ENCODE measurements around the gene PARP2. TPM values are rescaled to one million over a fixed set of nuclear protein-coding genes. Genes with fewer than 3 reads are reported as not detected.

Gene PARP2
- total RNA-seq, 4 donors from 2014 or later: 8.2 to 18.1 (median 9.9) TPM

- 18 to 40% methylated on average over 6 to 8 of the region's 8 CpGs for WGBS, 2 donors (ENCODE audit: low coverage in 1 of 2)
- H3K36me3 ChIP-seq: peaks cover 7 to 64% of the 10 kb centered on the region in 2 donors
- no peaks in the 10 kb centered on the region for H3K27me3 ChIP-seq
- no peak overlapping the region for H3K4me3 ChIP-seq
- H3K27ac ChIP-seq: peak overlapping the region; percentile 39 to 71 (median 48)
- TF ChIP-seq CTCF (IDR thresholded peaks at IDR 0.05): peak; percentile 66 to 76 (median 72)
- TF ChIP-seq POLR2A (IDR thresholded peaks at IDR 0.05): no peak
- no peak for TF ChIP-seq EP300 (IDR thresholded peaks at IDR 0.05)
- H3K4me1 ChIP-seq: peaks cover 7 to 54% (median 14%) of the 10 kb centered on the region in 3 donors
- ATAC-seq: peak; percentile 51
- no peaks in the 10 kb centered on the region for H3K9me3 ChIP-seq
Measured at GRCh38 chr14:20327005-20327869, 16.2 kb upstream of the PARP2 start.

- H3K27ac ChIP-seq: peak overlapping the region in 1 of 4 donors; percentile 10
- peaks cover 7 to 50% of the 10 kb centered on the region in 2 donors for H3K36me3 ChIP-seq
- no peak for TF ChIP-seq POLR2A (IDR thresholded peaks at IDR 0.05)
- TF ChIP-seq POLR2AphosphoS5 (IDR thresholded peaks at IDR 0.05): no peak
- TF ChIP-seq EP300 (IDR thresholded peaks at IDR 0.05): no peak
- TF ChIP-seq CTCF (IDR thresholded peaks at IDR 0.05): no peak
- H3K4me1 ChIP-seq: peaks cover 7 to 60% (median 16%) of the 10 kb centered on the region in 3 donors
- WGBS, 2 donors (ENCODE audit: low coverage in 1 of 2): 30 to 71% methylated on average over 2 of the region's 2 CpGs
- H3K27me3 ChIP-seq: no peaks in the 10 kb centered on the region
- no peak for ATAC-seq
- H3K9me3 ChIP-seq: no peaks in the 10 kb centered on the region
- no peak overlapping the region for H3K4me3 ChIP-seq
Measured at GRCh38 chr14:20328705-20329104, 14.7 kb upstream of the PARP2 start.

DNA sequence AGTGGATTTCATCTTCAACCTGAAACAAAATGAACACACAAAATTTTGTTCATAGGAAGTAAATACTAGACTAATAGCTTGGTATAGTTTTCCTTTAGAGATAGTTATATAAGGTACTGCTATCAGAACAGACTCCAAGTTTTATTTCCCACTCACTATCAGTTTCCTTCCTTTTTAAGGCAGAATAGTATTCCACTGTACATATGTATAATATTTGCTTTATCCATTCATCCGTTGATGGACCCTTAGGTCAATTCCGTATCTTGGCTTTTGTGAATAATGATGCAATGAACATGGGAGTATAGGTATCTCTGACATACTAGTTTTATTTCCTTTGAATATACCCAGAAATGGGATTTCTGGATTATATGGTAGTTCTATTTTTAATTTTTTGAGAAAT is 14.1 kb upstream of the PARP2 start:
- Histone ChIP-seq H3K9me3 (no peaks in the 10 kb centered on the region), H3K27me3 (no peaks in the 10 kb centered on the region), H3K27ac (peak overlapping the region in 1 of 4 donors; percentile 10), H3K4me3 (no peak overlapping the region), H3K36me3 (peaks cover 7 to 44% of the 10 kb centered on the region in 2 donors), H3K4me1 (peaks cover 7 to 66% (median 16%) of the 10 kb centered on the region in 3 donors)
- 66 to 83% methylated on average over 2 of the region's 2 CpGs for WGBS, 2 donors (ENCODE audit: low coverage in 1 of 2)
- TF ChIP-seq POLR2AphosphoS5 (IDR thresholded peaks at IDR 0.05): no peak
- TF ChIP-seq CTCF (IDR thresholded peaks at IDR 0.05): no peak
- no peak for TF ChIP-seq POLR2A (IDR thresholded peaks at IDR 0.05)
- TF ChIP-seq EP300 (IDR thresholded peaks at IDR 0.05): no peak
- ATAC-seq: no peak

DNA sequence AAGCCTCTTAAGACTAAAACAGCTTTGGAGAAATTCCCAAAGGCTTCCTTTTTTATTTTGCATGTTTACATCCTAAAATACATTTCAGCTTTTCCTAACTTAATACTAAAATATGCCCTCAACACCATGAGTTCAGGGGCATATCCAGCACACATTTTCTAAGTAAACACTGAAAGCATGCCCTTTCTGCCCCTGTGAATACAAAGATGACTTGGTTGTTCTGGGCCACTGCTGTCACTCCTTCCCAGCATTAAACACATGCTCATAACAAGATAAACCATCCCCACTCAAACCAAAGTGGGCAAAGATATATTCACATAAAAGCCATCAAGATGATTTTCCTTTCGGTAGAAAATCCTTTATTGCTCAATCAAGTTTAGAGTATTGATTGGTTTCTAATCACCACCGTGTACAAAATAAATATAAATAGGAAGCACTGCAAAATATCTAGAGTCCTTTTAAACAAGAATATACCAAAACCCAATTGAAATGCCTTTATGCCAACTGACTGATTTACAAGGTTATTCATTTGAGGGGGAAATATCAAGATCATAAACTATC is 12.3 kb upstream of the PARP2 start:
- 50 to 56% methylated on average over 2 of the region's 2 CpGs for WGBS, 2 donors (ENCODE audit: low coverage in 1 of 2)
- Histone ChIP-seq H3K27me3 (no peaks in the 10 kb centered on the region), H3K27ac (peak overlapping the region in 2 of 4 donors; percentile 12 to 92), H3K4me3 (peak overlapping the region in 1 of 2 donors; percentile 61), H3K36me3 (peaks cover 7 to 26% of the 10 kb centered on the region in 2 donors), H3K9me3 (no peaks in the 10 kb centered on the region), H3K4me1 (peaks cover 7 to 66% (median 16%) of the 10 kb centered on the region in 3 donors)
- no peak for ATAC-seq
- TF ChIP-seq EP300 (IDR thresholded peaks at IDR 0.05) (no peak), POLR2A (IDR thresholded peaks at IDR 0.05) (no peak), POLR2AphosphoS5 (IDR thresholded peaks at IDR 0.05) (no peak), CTCF (IDR thresholded peaks at IDR 0.05) (no peak)
